SHP77 treated with DMSO at 0.1 percent for 48 hours (cell line): ENCODE data around the gene GGA2.
"Not testable (repeated sequence)": the region's sequence is repeated elsewhere in the genome, so short reads cannot be mapped to it uniquely, and the experiment has no call there.

ENCODE experiments used
- DNase-seq: peaks from one replicate; lab custom pipeline; 2025; lab: John Stamatoyannopoulos, UW

GGA2 gene

GRCh38 chr16:23524886-23525285, 14.6 kb upstream of the GGA2 start:
- no peak for DNase-seq

GRCh38 chr16:23523876-23524385, 13.6 kb upstream of the GGA2 start:
- DNase-seq: no peak

- DNase-seq: no peak
Observed at GRCh38 chr16:23523321-23523720, 13.0 kb upstream of the GGA2 start.

- no peak for DNase-seq
Observed at GRCh38 chr16:23521965-23522364, 11.7 kb upstream of the GGA2 start.

GRCh38 chr16:23521037-23521743, 10.9 kb upstream of the GGA2 start:
- no peak for DNase-seq

GRCh38 chr16:23520500-23520899, 10.2 kb upstream of the GGA2 start:
- DNase-seq: no peak

GRCh38 chr16:23519282-23519681, 9.0 kb upstream of the GGA2 start:
- DNase-seq: no peak

GRCh38 chr16:23518435-23518891, 8.2 kb upstream of the GGA2 start:
- no peak for DNase-seq

- no peak for DNase-seq
Observed at GRCh38 chr16:23516366-23517137, 6.3 kb upstream of the GGA2 start.

- DNase-seq: no peak
Observed at GRCh38 chr16:23515881-23516280, 5.6 kb upstream of the GGA2 start.

GRCh38 chr16:23514381-23515152, 4.3 kb upstream of the GGA2 start:
- no peak for DNase-seq

GRCh38 chr16:23512168-23512695, 1.9 kb upstream of the GGA2 start:
- DNase-seq: no peak

GRCh38 chr16:23511731-23512130, 1.4 kb upstream of the GGA2 start:
- DNase-seq: no peak

GRCh38 chr16:23510915-23511270, 599 bp upstream of the GGA2 start:
- not testable (repeated sequence) for DNase-seq

GRCh38 chr16:23509782-23510163, 521 bp downstream of the GGA2 start:
- no peak for DNase-seq

GRCh38 chr16:23509441-23509754, 896 bp downstream of the GGA2 start:
- no peak for DNase-seq

GRCh38 chr16:23508589-23509440, 1.5 kb downstream of the GGA2 start:
- DNase-seq: no peak

GRCh38 chr16:23506606-23506994, 3.7 kb downstream of the GGA2 start:
- no peak for DNase-seq

GRCh38 chr16:23505671-23506605, 4.4 kb downstream of the GGA2 start:
- no peak for DNase-seq

- DNase-seq: no peak
Observed at GRCh38 chr16:23505180-23505665, 5.1 kb downstream of the GGA2 start.
